Skeletal muscle satellite cell (primary cell): Measurements from ENCODE around the gene ACTRT3.

Experiments used
- H3K27me3 ChIP-seq: 2 replicates; pipeline ENCODE4 v1.7.0; 2013; ENCODE audit warnings: low read length; ENCODE audit not compliant: control insufficient read depth, insufficient read depth
- H3K36me3 ChIP-seq: 2 replicates; pipeline ENCODE4 v1.7.0; 2013; ENCODE audit warnings: mild to moderate bottlenecking, control low read depth, low read length; ENCODE audit not compliant: insufficient read depth
- H3K4me1 ChIP-seq: 2 replicates; pipeline ENCODE4 v1.7.0; 2013; ENCODE audit warnings: low read length; ENCODE audit not compliant: control insufficient read depth, insufficient read depth
- H3K4me2 ChIP-seq: 2 replicates; pipeline ENCODE4 v1.7.0; 2013; ENCODE audit warnings: mild to moderate bottlenecking, low read length
- H3K4me3 ChIP-seq: 2 replicates; pipeline ENCODE4 v1.7.0; 2013; ENCODE audit warnings: low read length
- H3K9ac ChIP-seq: 2 replicates; pipeline ENCODE4 v1.7.0; 2013; ENCODE audit warnings: mild to moderate bottlenecking, low read depth, low read length, moderate library complexity
- H3K9me3 ChIP-seq: replicated peaks from 2 replicates; pipeline ENCODE4 v1.7.0; 2013; ENCODE audit warnings: mild to moderate bottlenecking, control low read depth, low read length

ACTRT3 gene

GRCh38 chr3:169771497-169772304 is 2.3 kb upstream of the ACTRT3 start:
- H3K9ac ChIP-seq, result peak overlapping the region; percentile 96

GRCh38 chr3:169764882-169765612 is 4.3 kb downstream of the ACTRT3 start, which contains the start of gene TERC:
Gene TERC, minus strand, starts transcription at chr3:169765060.
- Histone ChIP-seq H3K9me3 (no peaks in the 10 kb centered on the region), H3K4me2 (peak within 1 kb of the TSS; percentile 95), H3K4me1 (peaks cover 4% of the 10 kb centered on the region), H3K36me3 (no peaks in the 10 kb centered on the region), H3K4me3 (peak within 1 kb of the TSS; percentile 79), H3K9ac (peak within 1 kb of the TSS; percentile 98), H3K27me3 (no peaks in the 10 kb centered on the region)

More at GRCh38 chr3:169771497-169772304, 2.3 kb upstream of the ACTRT3 start:
- H3K9me3 ChIP-seq, result no peaks in the 10 kb centered on the region
- H3K4me1 ChIP-seq, result peaks cover 6% of the 10 kb centered on the region
- no peaks in the 10 kb centered on the region for H3K27me3 ChIP-seq
- peaks cover 16% of the 10 kb centered on the region for H3K36me3 ChIP-seq
- peak overlapping the region; percentile 90 for H3K4me3 ChIP-seq
- H3K4me2 ChIP-seq, result peak overlapping the region; percentile 91

GRCh38 chr3:169764312-169764881 is 5.0 kb downstream of the ACTRT3 start:
- Histone ChIP-seq H3K4me3 (peak overlapping the region; percentile 79), H3K9ac (peak overlapping the region; percentile 98), H3K36me3 (no peaks in the 10 kb centered on the region), H3K4me1 (peaks cover 4% of the 10 kb centered on the region), H3K27me3 (no peaks in the 10 kb centered on the region), H3K4me2 (peak overlapping the region; percentile 95), H3K9me3 (no peaks in the 10 kb centered on the region)

GRCh38 chr3:169760479-169760878 is 8.9 kb downstream of the ACTRT3 start:
- H3K4me1 ChIP-seq, result peaks cover 4% of the 10 kb centered on the region
- H3K27me3 ChIP-seq, result no peaks in the 10 kb centered on the region
- H3K9ac ChIP-seq, result no peak overlapping the region
- no peak overlapping the region for H3K4me2 ChIP-seq
- no peaks in the 10 kb centered on the region for H3K9me3 ChIP-seq
- no peaks in the 10 kb centered on the region for H3K36me3 ChIP-seq
- H3K4me3 ChIP-seq, result no peak overlapping the region

GRCh38 chr3:169759256-169759655 is 10.1 kb downstream of the ACTRT3 start:
- no peaks in the 10 kb centered on the region for H3K9me3 ChIP-seq
- H3K9ac ChIP-seq, result no peak overlapping the region
- H3K4me3 ChIP-seq, result no peak overlapping the region
- no peaks in the 10 kb centered on the region for H3K36me3 ChIP-seq
- no peaks in the 10 kb centered on the region for H3K27me3 ChIP-seq
- no peaks in the 10 kb centered on the region for H3K4me1 ChIP-seq
- no peak overlapping the region for H3K4me2 ChIP-seq

GRCh38 chr3:169758359-169758994 is 10.9 kb downstream of the ACTRT3 start:
- H3K4me3 ChIP-seq, result no peak overlapping the region

GRCh38 chr3:169755488-169755887 is 13.9 kb downstream of the ACTRT3 start:
- Histone ChIP-seq H3K9me3 (no peaks in the 10 kb centered on the region), H3K4me3 (no peak overlapping the region), H3K27me3 (peaks cover 19% of the 10 kb centered on the region), H3K9ac (no peak overlapping the region), H3K4me2 (no peak overlapping the region), H3K4me1 (no peaks in the 10 kb centered on the region), H3K36me3 (no peaks in the 10 kb centered on the region)

More at GRCh38 chr3:169758359-169758994, 10.9 kb downstream of the ACTRT3 start:
- H3K36me3 ChIP-seq, result no peaks in the 10 kb centered on the region
- H3K27me3 ChIP-seq, result peaks cover 4% of the 10 kb centered on the region
- H3K9me3 ChIP-seq, result no peaks in the 10 kb centered on the region
- H3K9ac ChIP-seq, result no peak overlapping the region
- H3K4me2 ChIP-seq, result no peak overlapping the region
- H3K4me1 ChIP-seq, result no peaks in the 10 kb centered on the region

GRCh38 chr3:169754711-169755110 is 14.7 kb downstream of the ACTRT3 start:
- Histone ChIP-seq H3K9me3 (no peaks in the 10 kb centered on the region), H3K4me3 (no peak overlapping the region), H3K4me1 (no peaks in the 10 kb centered on the region), H3K27me3 (peaks cover 19% of the 10 kb centered on the region), H3K9ac (no peak overlapping the region), H3K36me3 (no peaks in the 10 kb centered on the region), H3K4me2 (no peak overlapping the region)

- Histone ChIP-seq H3K4me1 (no peaks in the 10 kb centered on the region), H3K36me3 (no peaks in the 10 kb centered on the region), H3K27me3 (peaks cover 27% of the 10 kb centered on the region), H3K4me2 (no peak overlapping the region), H3K9me3 (no peaks in the 10 kb centered on the region), H3K4me3 (no peak overlapping the region), H3K9ac (no peak overlapping the region)
These were observed 17.5 kb downstream of the ACTRT3 start for GRCh38 chr3:169751875-169752274.

GRCh38 chr3:169750665-169751064 is 18.7 kb downstream of the ACTRT3 start:
- H3K9me3 ChIP-seq, result no peaks in the 10 kb centered on the region
- H3K9ac ChIP-seq, result no peak overlapping the region
- no peaks in the 10 kb centered on the region for H3K36me3 ChIP-seq
- H3K4me3 ChIP-seq, result no peak overlapping the region
- no peaks in the 10 kb centered on the region for H3K4me1 ChIP-seq
- no peak overlapping the region for H3K4me2 ChIP-seq
- peaks cover 36% of the 10 kb centered on the region for H3K27me3 ChIP-seq

- Histone ChIP-seq H3K27me3 (peaks cover 34% of the 10 kb centered on the region), H3K4me2 (no peak overlapping the region), H3K9ac (no peak overlapping the region), H3K9me3 (no peaks in the 10 kb centered on the region), H3K4me3 (no peak overlapping the region), H3K4me1 (no peaks in the 10 kb centered on the region), H3K36me3 (no peaks in the 10 kb centered on the region)
These were observed 20.7 kb downstream of the ACTRT3 start for GRCh38 chr3:169748670-169749069.
